GM21515 (cell line): ENCODE results near the gene ZSCAN20.
A peak's percentile ranks its signal among the peaks of the same experiment; 100 is the strongest.

Experiments
- ATAC-seq: cut with Tn5 transposase; IDR thresholded peaks from one replicate; pipeline ENCODE4 v1.9.1; 2021; ENCODE audit not compliant: unreplicated experiment

Gene ZSCAN20

GRCh38 chr1:33472269-33472980 lies at the start of gene ZSCAN20:
Gene ZSCAN20, plus strand, starts transcription at chr1:33472645. Its CDS starts 6,644 bp downstream, at chr1:33479289.
- peak; percentile 88 for ATAC-seq

GRCh38 chr1:33424205-33424604 lies 48.2 kb upstream of the ZSCAN20 start:
- no peak for ATAC-seq

GRCh38 chr1:33424610-33425009 lies 47.8 kb upstream of the ZSCAN20 start:
- no peak for ATAC-seq

- ATAC-seq: no peak
These were observed 46.5 kb upstream of the ZSCAN20 start for GRCh38 chr1:33425900-33426299.

- no peak for ATAC-seq
These were observed 45.5 kb upstream of the ZSCAN20 start for GRCh38 chr1:33426916-33427315.

GRCh38 chr1:33428661-33429060 lies 43.8 kb upstream of the ZSCAN20 start:
- ATAC-seq: no peak

GRCh38 chr1:33429332-33429731 lies 43.1 kb upstream of the ZSCAN20 start:
- ATAC-seq: no peak

GRCh38 chr1:33429856-33430691 lies 42.4 kb upstream of the ZSCAN20 start:
- peak; percentile 26 for ATAC-seq

GRCh38 chr1:33430692-33431593 lies 41.5 kb upstream of the ZSCAN20 start, which contains the start of gene PHC2:
Gene PHC2, minus strand, starts transcription at chr1:33431095. Its CDS starts 55,556 bp downstream, at chr1:33375539.
- peak; percentile 95 for ATAC-seq

GRCh38 chr1:33433509-33434362 lies 38.7 kb upstream of the ZSCAN20 start:
- no peak for ATAC-seq

GRCh38 chr1:33434363-33434750 lies 38.1 kb upstream of the ZSCAN20 start:
- ATAC-seq: no peak

- no peak for ATAC-seq
These were observed 37.2 kb upstream of the ZSCAN20 start for GRCh38 chr1:33435096-33435820.

GRCh38 chr1:33436557-33437285 lies 35.7 kb upstream of the ZSCAN20 start:
- no peak for ATAC-seq

- no peak for ATAC-seq
These were observed 33.9 kb upstream of the ZSCAN20 start for GRCh38 chr1:33438364-33439160.

- ATAC-seq: no peak
These were observed 32.8 kb upstream of the ZSCAN20 start for GRCh38 chr1:33439662-33440061.

GRCh38 chr1:33441088-33441745 lies 31.2 kb upstream of the ZSCAN20 start:
- ATAC-seq: no peak

GRCh38 chr1:33442141-33442540 lies 30.3 kb upstream of the ZSCAN20 start:
- ATAC-seq: no peak
